ENCODE data around the gene NIM1K.

DNA sequence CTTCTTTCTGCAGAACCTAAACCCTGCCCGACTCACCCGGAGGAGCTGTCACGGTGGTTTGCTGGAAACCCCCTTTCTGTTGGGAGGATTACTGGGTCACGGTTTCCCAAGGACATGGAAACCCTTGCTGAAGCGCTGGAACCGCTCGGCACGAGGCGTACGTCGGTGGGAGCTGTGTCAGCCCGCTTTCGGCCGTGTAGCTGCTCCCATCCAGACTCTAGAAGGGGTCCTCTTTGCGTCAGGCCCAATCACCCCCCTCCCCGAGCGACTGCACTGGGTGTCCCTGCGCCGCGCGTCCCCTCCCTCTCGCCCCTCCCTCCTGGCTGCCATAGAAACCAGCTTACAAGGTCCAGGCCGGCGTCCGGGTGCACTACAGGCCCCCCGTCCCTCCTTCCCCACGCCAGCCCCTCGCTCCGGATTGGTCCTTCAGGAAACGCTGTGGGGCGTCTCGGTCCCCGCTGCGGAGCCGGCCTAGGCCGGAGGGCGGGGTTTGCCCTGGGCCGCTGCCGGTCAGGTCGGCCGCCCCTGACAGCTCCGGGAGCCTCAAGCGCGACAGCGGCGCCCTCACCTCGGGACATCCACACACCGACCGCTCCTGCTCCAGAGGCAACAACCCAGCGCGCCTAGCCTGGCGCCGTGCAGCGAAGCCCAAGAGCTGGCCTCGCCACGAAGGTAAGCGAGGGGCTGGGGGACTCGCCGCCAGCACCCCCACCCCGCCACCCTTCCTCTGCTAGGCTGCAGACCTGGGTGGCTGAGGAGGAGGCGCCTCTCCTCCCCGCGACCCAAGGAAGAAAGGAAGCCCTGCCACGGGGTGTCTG lies at the start of gene NIM1K:
- TF ChIP-seq, protein P1, sequence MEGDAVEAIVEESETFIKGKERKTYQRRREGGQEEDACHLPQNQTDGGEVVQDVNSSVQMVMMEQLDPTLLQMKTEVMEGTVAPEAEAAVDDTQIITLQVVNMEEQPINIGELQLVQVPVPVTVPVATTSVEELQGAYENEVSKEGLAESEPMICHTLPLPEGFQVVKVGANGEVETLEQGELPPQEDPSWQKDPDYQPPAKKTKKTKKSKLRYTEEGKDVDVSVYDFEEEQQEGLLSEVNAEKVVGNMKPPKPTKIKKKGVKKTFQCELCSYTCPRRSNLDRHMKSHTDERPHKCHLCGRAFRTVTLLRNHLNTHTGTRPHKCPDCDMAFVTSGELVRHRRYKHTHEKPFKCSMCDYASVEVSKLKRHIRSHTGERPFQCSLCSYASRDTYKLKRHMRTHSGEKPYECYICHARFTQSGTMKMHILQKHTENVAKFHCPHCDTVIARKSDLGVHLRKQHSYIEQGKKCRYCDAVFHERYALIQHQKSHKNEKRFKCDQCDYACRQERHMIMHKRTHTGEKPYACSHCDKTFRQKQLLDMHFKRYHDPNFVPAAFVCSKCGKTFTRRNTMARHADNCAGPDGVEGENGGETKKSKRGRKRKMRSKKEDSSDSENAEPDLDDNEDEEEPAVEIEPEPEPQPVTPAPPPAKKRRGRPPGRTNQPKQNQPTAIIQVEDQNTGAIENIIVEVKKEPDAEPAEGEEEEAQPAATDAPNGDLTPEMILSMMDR (IDR thresholded peaks at IDR 0.05): no peak
- TF ChIP-seq POLR2AphosphoS5 (IDR thresholded peaks at IDR 0.05) (peak in 1 of 2 donors; percentile 7), POLR2A (IDR thresholded peaks at IDR 0.05; ENCODE audit: low read depth) (no peak)

Data from esophagus muscularis mucosa (tissue), 3 donors.